AG04449 (cell line): Measurements from ENCODE around the gene C5.

Source experiments
- CTCF ChIA-PET: fragments of 350-600 bp; formaldehyde crosslinking; extraction: SDS; loops from one replicate; lab custom pipeline; 2021; ENCODE audit warnings: antibody characterized with exemption; lab: Yijun Ruan, JAX
- POLR2A ChIA-PET: fragments of 400-600, 350-600 bp; formaldehyde crosslinking; extraction: SDS; loops from one replicate; lab custom pipeline; 2020; ENCODE audit warnings: antibody characterized with exemption, inconsistent platforms; lab: Yijun Ruan, JAX
- DNase-seq: peaks from one replicate; pipeline ENCODE4 v3.0.0-alpha.2; 2010; ENCODE audit warnings: low read depth, low spot score
- H3K4me3 ChIP-seq: 2 replicates; pipeline ENCODE4 v1.5.1; 2011; ENCODE audit warnings: low read depth, mild to moderate bottlenecking, control low read depth, low read length
- TF ChIP-seq, protein P1 (sequence below): IDR thresholded peaks from one replicate; pipeline ENCODE4 v1.5.1; 2011; ENCODE audit warnings: mild to moderate bottlenecking, moderate library complexity, low read length, control low read depth, inconsistent platforms; ENCODE audit not compliant: insufficient read depth; ENCODE audit errors: missing control alignments

The C5 gene

DNA sequence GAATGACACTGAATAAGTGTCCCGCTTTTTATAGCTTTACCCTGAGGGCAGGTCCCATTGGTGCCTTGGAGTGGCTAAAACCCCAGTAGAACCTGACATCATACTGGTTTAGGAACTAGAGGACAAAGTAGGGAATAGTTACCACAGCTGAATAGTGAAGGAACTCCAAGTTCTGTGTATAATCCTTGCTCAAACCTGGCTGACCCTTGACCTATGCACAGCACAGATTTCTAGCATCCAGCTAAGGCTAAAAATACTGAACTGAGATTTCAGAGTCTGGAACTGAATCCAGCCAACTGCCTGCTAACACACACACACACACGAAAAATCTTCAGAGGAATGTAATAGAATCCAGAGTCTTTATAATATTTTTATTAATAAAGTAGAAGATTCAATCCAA, 50.8 kb downstream of the C5 start:
- CTCF ChIA-PET: interaction anchor here (0.6 to 2.6 kb wide), 4 partner anchors 14 to 63 kb away, joined by 3 to 17 read pairs (median 5); no protein-coding TSS in a partner anchor
- TF ChIP-seq, protein P1, sequence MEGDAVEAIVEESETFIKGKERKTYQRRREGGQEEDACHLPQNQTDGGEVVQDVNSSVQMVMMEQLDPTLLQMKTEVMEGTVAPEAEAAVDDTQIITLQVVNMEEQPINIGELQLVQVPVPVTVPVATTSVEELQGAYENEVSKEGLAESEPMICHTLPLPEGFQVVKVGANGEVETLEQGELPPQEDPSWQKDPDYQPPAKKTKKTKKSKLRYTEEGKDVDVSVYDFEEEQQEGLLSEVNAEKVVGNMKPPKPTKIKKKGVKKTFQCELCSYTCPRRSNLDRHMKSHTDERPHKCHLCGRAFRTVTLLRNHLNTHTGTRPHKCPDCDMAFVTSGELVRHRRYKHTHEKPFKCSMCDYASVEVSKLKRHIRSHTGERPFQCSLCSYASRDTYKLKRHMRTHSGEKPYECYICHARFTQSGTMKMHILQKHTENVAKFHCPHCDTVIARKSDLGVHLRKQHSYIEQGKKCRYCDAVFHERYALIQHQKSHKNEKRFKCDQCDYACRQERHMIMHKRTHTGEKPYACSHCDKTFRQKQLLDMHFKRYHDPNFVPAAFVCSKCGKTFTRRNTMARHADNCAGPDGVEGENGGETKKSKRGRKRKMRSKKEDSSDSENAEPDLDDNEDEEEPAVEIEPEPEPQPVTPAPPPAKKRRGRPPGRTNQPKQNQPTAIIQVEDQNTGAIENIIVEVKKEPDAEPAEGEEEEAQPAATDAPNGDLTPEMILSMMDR: no peak
- no peak for DNase-seq
- H3K4me3 ChIP-seq: no peak overlapping the region
- POLR2A ChIA-PET: no interaction called here

DNA sequence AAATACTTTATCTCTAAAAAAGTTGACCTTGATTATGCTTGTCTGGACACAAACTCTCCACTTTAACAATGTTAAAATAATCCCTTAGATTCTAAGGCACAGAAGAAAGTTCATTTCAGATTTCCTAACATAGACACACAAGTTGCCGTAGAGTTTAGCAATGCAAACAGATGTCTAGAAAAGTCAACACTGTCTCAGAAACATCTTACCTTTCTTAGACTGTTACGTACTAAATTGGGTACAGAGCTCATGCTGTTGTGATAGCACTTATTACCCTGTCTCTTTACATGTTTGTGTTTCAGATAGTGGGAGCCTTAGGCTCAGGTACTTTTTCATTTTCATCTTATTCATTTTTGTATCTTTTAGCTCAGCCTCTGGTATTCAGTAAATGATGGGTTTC, 52.0 kb downstream of the C5 start:
- TF ChIP-seq, protein P1: no peak
- H3K4me3 ChIP-seq: no peak overlapping the region
- CTCF ChIA-PET: interaction anchor here (1.0 to 2.6 kb wide), 3 partner anchors 13 to 63 kb away, joined by 5 to 17 read pairs (median 5); no protein-coding TSS in a partner anchor
- POLR2A ChIA-PET: no interaction called here
- DNase-seq: no peak

DNA sequence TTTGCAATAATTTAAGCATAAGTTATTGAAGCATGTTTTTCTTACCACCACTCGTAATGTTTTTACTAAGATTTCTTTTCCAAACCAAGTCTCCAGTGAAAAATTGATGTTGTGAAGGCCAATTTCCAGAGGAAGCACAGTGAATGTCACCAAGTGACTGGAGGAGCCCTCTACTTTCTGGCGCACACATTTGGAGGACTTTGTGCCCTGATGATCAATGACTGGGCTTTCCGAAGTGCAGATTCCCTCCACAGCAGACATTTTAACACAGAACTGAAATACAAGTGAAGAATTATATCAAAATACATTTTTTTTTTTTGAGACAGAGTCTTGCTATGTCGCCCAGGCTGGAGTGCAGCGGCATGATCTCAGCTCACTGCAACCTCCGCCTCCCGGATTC, 52.6 kb downstream of the C5 start:
- ChIA-PET CTCF (interaction anchor here (1.4 to 2.6 kb wide), 2 partner anchors 13 to 16 kb away, joined by 5 to 17 read pairs; no protein-coding TSS in a partner anchor), POLR2A (no interaction called here)
- TF ChIP-seq, protein P1: no peak
- no peak for DNase-seq
- H3K4me3 ChIP-seq: no peak overlapping the region

DNA sequence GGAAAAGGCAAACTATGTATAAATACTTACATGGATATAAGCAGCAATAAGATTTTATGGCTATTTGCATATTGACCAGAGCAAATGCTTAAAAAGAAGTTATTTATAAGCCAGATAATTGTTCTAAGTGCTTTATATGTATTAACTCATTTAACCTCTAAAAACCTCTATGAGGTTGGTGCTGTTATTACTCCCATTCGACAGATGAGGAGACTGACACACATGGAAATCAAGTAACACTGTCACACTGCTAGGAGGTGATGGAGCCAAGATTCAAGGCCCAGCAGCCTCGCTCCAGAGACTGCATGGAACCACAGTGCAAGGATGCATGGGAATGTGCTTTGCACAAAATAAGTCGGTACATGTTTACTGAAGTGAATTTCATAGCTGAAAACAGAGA, 53.7 kb downstream of the C5 start:
- H3K4me3 ChIP-seq: no peak overlapping the region
- TF ChIP-seq, protein P1: no peak
- ChIA-PET POLR2A (no interaction called here), CTCF (interaction anchor here (2.8 kb wide), 1 partner anchor 12 kb away, joined by 11 read pairs; no protein-coding TSS in a partner anchor)
- no peak for DNase-seq

DNA sequence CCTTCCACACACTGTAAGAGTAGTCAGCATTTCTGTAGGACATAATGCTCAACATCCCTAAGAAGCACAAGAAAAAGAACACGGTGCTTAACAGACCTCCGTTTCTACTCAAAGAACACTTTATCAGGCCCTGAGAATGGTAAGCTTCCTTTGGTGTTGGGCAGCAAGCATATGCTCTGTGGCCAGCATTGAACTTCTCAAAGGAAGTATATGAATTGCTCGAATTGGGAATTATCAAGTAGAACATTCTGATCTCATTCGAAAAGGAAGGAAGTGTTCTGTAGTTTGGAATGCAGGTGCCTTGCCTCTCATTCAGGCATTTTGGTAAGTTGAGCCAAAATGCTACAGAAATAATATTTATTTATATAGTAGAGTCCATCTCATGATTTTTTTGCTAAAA, 61.0 kb downstream of the C5 start:
- CTCF ChIA-PET: interaction anchor here (1.0 to 12.4 kb wide), 7 partner anchors 8 to 234 kb away, joined by 4 to 392 read pairs (median 5); partner anchors contain the start of gene CNTRL
- TF ChIP-seq, protein P1: no peak
- POLR2A ChIA-PET: no interaction called here
- H3K4me3 ChIP-seq: no peak overlapping the region
- no peak for DNase-seq

DNA sequence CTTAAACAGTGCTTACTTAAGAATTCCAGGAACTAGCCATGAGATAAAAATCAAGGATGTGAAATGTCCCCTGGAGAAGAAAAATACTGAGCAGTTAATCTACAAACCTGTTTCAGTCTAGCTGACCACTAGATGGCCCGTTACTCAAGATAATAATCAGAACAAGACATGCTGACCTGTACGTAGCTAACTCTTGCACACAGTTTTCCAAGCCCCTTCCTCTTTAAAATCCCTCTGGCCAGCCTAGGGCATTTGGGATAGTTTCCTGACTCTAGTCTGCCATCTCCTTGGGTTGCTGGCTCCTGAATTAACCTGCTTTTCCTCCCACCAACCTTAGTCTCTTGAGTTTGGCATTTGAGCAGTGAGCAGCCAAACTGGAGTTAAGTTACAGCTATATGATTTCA, 64.3 kb downstream of the C5 start:
- H3K4me3 ChIP-seq: no peak overlapping the region
- peak; percentile 66 for DNase-seq
- CTCF ChIA-PET: interaction anchor here (0.8 to 12.4 kb wide), 27 partner anchors 9 to 419 kb away, joined by 3 to 392 read pairs (median 6); partner anchors contain the start of genes C5 and CNTRL
- TF ChIP-seq, protein P1: peak; percentile 59
- POLR2A ChIA-PET: no interaction called here
